Astrocyte of the spinal cord (primary cell): Measurements from ENCODE around the gene AURKAIP1.

ENCODE experiments used
- DNase-seq: peaks from one replicate; pipeline ENCODE4 v3.0.0; 2011; ENCODE audit warnings: low read depth, low spot score
- H3K4me3 ChIP-seq: 2 replicates; pipeline ENCODE4 v1.5.1; 2011; ENCODE audit warnings: low read depth, mild to moderate bottlenecking, low read length, moderate library complexity
- CTCF ChIP-seq: IDR thresholded peaks from 2 replicates; pipeline ENCODE4 v1.5.1; 2012; ENCODE audit warnings: low read depth, mild to moderate bottlenecking, low read length, inconsistent platforms
- in situ Hi-C: cut with HindIII; loops from 2 replicates; pipeline ENCODE4 v1.10.0; 2017; ENCODE audit warnings: low sequenced_read_pairs

AURKAIP1 gene

GRCh38 chr1:1330366-1331067, 44.5 kb downstream of the AURKAIP1 start:
- no peak overlapping the region for H3K4me3 ChIP-seq
- in situ Hi-C loops, result no loop called here
- TF ChIP-seq CTCF, result no peak
- no peak for DNase-seq

GRCh38 chr1:1329304-1330210, 45.5 kb downstream of the AURKAIP1 start:
- in situ Hi-C loops, result no loop called here

DNA sequence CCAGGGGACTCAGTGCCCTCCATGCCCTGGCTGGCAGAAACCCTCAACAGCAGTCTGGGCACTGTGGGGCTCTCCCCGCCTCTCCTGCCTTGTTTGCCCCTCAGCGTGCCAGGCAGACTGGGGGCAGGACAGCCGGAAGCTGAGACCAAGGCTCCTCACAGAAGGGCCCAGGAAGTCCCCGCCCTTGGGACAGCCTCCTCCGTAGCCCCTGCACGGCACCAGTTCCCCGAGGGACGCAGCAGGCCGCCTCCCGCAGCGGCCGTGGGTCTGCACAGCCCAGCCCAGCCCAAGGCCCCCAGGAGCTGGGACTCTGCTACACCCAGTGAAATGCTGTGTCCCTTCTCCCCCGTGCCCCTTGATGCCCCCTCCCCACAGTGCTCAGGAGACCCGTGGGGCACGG, 46.8 kb downstream of the AURKAIP1 start:
- DNase-seq, result no peak
- no peak for TF ChIP-seq CTCF
- no peak overlapping the region for H3K4me3 ChIP-seq
- in situ Hi-C loops, result no loop called here

More at GRCh38 chr1:1329304-1330210, 45.5 kb downstream of the AURKAIP1 start:
- H3K4me3 ChIP-seq, result no peak overlapping the region
- TF ChIP-seq CTCF, result no peak
- DNase-seq, result no peak

DNA sequence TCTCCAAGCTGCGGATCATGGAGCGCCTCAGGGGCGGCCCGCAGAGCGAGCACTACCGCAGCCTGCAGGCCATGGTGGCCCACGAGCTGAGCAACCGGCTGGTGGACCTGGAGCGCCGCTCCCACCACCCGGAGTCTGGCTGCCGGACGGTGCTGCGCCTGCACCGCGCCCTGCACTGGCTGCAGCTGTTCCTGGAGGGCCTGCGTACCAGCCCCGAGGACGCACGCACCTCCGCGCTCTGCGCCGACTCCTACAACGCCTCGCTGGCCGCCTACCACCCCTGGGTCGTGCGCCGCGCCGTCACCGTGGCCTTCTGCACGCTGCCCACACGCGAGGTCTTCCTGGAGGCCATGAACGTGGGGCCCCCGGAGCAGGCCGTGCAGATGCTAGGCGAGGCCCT, 47.7 kb downstream of the AURKAIP1 start:
- in situ Hi-C loops, result no loop called here
- no peak for TF ChIP-seq CTCF
- DNase-seq, result no peak
- H3K4me3 ChIP-seq, result no peak overlapping the region

GRCh38 chr1:1326075-1326605, 48.9 kb downstream of the AURKAIP1 start:
- TF ChIP-seq CTCF, result no peak
- no peak overlapping the region for H3K4me3 ChIP-seq
- in situ Hi-C loops, result no loop called here
- no peak for DNase-seq

GRCh38 chr1:1325288-1326074, 49.5 kb downstream of the AURKAIP1 start:
- no peak for TF ChIP-seq CTCF
- in situ Hi-C loops, result no loop called here
- no peak for DNase-seq
- H3K4me3 ChIP-seq, result peak overlapping the region; percentile 76
